ENCODE measurements around the gene C11orf24.

- TF ChIP-seq PRDM15 (CRISPR knock-in tag; IDR thresholded peaks at IDR 0.05): no peak
- no peak for TF ChIP-seq JUN (CRISPR knock-in tag; IDR thresholded peaks at IDR 0.05)
- TF ChIP-seq, protein P1, sequence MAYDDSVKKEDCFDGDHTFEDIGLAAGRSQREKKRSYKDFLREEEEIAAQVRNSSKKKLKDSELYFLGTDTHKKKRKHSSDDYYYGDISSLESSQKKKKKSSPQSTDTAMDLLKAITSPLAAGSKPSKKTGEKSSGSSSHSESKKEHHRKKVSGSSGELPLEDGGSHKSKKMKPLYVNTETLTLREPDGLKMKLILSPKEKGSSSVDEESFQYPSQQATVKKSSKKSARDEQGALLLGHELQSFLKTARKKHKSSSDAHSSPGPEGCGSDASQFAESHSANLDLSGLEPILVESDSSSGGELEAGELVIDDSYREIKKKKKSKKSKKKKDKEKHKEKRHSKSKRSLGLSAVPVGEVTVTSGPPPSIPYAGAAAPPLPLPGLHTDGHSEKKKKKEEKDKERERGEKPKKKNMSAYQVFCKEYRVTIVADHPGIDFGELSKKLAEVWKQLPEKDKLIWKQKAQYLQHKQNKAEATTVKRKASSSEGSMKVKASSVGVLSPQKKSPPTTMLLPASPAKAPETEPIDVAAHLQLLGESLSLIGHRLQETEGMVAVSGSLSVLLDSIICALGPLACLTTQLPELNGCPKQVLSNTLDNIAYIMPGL (CRISPR knock-in tag; IDR thresholded peaks at IDR 0.05): no peak
- no peak for TF ChIP-seq CTCF (IDR thresholded peaks at IDR 0.05)
- TF ChIP-seq CREB1 (CRISPR knock-in tag; IDR thresholded peaks at IDR 0.05): no peak
- TF ChIP-seq FOXK1 (CRISPR knock-in tag; IDR thresholded peaks at IDR 0.05): no peak
- TF ChIP-seq, protein P2, sequence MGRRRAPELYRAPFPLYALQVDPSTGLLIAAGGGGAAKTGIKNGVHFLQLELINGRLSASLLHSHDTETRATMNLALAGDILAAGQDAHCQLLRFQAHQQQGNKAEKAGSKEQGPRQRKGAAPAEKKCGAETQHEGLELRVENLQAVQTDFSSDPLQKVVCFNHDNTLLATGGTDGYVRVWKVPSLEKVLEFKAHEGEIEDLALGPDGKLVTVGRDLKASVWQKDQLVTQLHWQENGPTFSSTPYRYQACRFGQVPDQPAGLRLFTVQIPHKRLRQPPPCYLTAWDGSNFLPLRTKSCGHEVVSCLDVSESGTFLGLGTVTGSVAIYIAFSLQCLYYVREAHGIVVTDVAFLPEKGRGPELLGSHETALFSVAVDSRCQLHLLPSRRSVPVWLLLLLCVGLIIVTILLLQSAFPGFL (CRISPR knock-in tag; IDR thresholded peaks at IDR 0.05; ENCODE audit: borderline replicate concordance): no peak
- TF ChIP-seq ERG (CRISPR knock-in tag; IDR thresholded peaks at IDR 0.05): no peak
- TF ChIP-seq ATF2 (CRISPR knock-in tag; IDR thresholded peaks at IDR 0.05; ENCODE audit: borderline replicate concordance, low read depth): no peak
- no peak for TF ChIP-seq ZNF416 (CRISPR knock-in tag; IDR thresholded peaks at IDR 0.05)
- TF ChIP-seq, protein P3, sequence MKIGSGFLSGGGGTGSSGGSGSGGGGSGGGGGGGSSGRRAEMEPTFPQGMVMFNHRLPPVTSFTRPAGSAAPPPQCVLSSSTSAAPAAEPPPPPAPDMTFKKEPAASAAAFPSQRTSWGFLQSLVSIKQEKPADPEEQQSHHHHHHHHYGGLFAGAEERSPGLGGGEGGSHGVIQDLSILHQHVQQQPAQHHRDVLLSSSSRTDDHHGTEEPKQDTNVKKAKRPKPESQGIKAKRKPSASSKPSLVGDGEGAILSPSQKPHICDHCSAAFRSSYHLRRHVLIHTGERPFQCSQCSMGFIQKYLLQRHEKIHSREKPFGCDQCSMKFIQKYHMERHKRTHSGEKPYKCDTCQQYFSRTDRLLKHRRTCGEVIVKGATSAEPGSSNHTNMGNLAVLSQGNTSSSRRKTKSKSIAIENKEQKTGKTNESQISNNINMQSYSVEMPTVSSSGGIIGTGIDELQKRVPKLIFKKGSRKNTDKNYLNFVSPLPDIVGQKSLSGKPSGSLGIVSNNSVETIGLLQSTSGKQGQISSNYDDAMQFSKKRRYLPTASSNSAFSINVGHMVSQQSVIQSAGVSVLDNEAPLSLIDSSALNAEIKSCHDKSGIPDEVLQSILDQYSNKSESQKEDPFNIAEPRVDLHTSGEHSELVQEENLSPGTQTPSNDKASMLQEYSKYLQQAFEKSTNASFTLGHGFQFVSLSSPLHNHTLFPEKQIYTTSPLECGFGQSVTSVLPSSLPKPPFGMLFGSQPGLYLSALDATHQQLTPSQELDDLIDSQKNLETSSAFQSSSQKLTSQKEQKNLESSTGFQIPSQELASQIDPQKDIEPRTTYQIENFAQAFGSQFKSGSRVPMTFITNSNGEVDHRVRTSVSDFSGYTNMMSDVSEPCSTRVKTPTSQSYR (CRISPR knock-in tag; IDR thresholded peaks at IDR 0.05): no peak
- no peak for TF ChIP-seq NR3C1 (CRISPR knock-in tag; conservative IDR thresholded peaks at IDR 0.05; ENCODE audit: low read depth)
- TF ChIP-seq ZNF138 (CRISPR knock-in tag; conservative IDR thresholded peaks at IDR 0.05): no peak
Measured at GRCh38 chr11:68256331-68256741, 15.4 kb downstream of the C11orf24 start.

All from WTC11 (cell line).